K562 (cell line): Measurements from ENCODE around the gene VRK1. TPM values are rescaled to one million over a fixed set of nuclear protein-coding genes. Genes with fewer than 3 reads are reported as not detected.

Experiments used
- E2F6 ChIP-seq, 2 experiments: IDR thresholded peaks; 2 replicates each; pipeline ENCODE4 v1.6.1; 2011; ENCODE audit warnings: borderline replicate concordance in 1 of 2, control low read depth in 1 of 2, low read depth in 1 of 2, low read length in 1 of 2, mild to moderate bottlenecking in 1 of 2, mixed read lengths in 1 of 2, moderate library complexity in 1 of 2; ENCODE audit not compliant: insufficient read depth in 1 of 2, insufficient read length in 1 of 2, poor library complexity in 1 of 2, severe bottlenecking in 1 of 2; ENCODE audit errors: extremely low read depth in 1 of 2
- MGA ChIP-seq: fragments of 450-650 bp; IDR thresholded peaks from 2 replicates; pipeline ENCODE4 v1.6.1; 2016; ENCODE audit warnings: mild to moderate bottlenecking, moderate library complexity
- THRB ChIP-seq: fragments of 450-650 bp; formaldehyde crosslinking; conservative IDR thresholded peaks from 2 replicates; pipeline ENCODE4 v1.4.0; 2022; ENCODE audit warnings: mild to moderate bottlenecking, missing genetic modification characterization
- ZNF639 ChIP-seq, 2 experiments: fragments of 200-800 bp in 1 of 2; sonication (Bioruptor generic) in 1 of 2; sonication (generic) in 1 of 2; formaldehyde crosslinking in 1 of 2; IDR thresholded peaks in 1 of 2; conservative IDR thresholded peaks in 1 of 2; 2 replicates each; pipeline versions ENCODE4 v1.5.0 to v1.6.1; 2016 to 2020; ENCODE audit warnings: missing compliant biosample characterization in 1 of 2, missing genetic modification characterization in 1 of 2, missing genetic modification reagents in 1 of 2
- polyA plus RNA-seq, 8 experiments: library from polyadenylated mRNA; depleted of rRNA in 4 of 8; stranded (reverse) in 5 of 8; unstranded in 3 of 8; fragments of >200 nt; fragmentation: Nextera tagmentation in 2 of 8; fragmentation: Illumina TruSeq in 1 of 8; extraction: Ambion mirVana in 2 of 8; extraction: Trizol in 1 of 8; gene quantifications; 2 replicates each; pipeline versions ENCODE4 v1.2.1 to v1.2.3, GENCODE V29; 2011 to 2014; ENCODE audit warnings: inconsistent platforms in 1 of 8, missing spikeins in 1 of 8
- total RNA-seq, 7 experiments: library from RNA; depleted of rRNA in 6 of 7; stranded (reverse); fragments of >200 nt in 6 of 7; fragmentation: Illumina TruSeq in 2 of 7; extraction: Trizol in 2 of 7; gene quantifications; 2 replicates each; pipeline versions ENCODE4 v1.2.1 to v1.2.3, GENCODE V29; 2011 to 2021; ENCODE audit warnings: low replicate concordance in 1 of 7

Gene VRK1
- total and polyA plus RNA-seq, 9 of the 15 experiments (the other 6 are each of a cell fraction or from before 2014, with no cell fraction given), result 83.6 to 177 (median 116) TPM

GRCh38 chr14:96797582-96798349 is 584 bp downstream of the VRK1 start (continued):
- TF ChIP-seq THRB (CRISPR knock-in tag), result no peak
- TF ChIP-seq MGA, result peak; percentile 71
- TF ChIP-seq ZNF639 (CRISPR knock-in tag; conservative IDR thresholded peaks at IDR 0.05 in 1 of 2, IDR thresholded peaks at IDR 0.05 in 1 of 2), result no peak
- peak; percentile 72 to 89 for TF ChIP-seq E2F6 (IDR thresholded peaks at IDR 0.05; ENCODE audit: borderline replicate concordance in 1 of 2, extremely low read depth in 1 of 2, insufficient read depth in 1 of 2, insufficient read length in 1 of 2, low read depth in 1 of 2, low read length in 1 of 2, poor library complexity in 1 of 2, severe bottlenecking in 1 of 2)
